EH (cell line): ENCODE measurements around the gene SPAG9.

Experiments used
- DNase-seq: peaks from one replicate; pipeline ENCODE4 v3.0.0-alpha.2; 2015; ENCODE audit warnings: low read depth

Gene SPAG9

GRCh38 chr17:50939542-50939794 is 181.2 kb downstream of the SPAG9 start:
- no peak for DNase-seq

DNA sequence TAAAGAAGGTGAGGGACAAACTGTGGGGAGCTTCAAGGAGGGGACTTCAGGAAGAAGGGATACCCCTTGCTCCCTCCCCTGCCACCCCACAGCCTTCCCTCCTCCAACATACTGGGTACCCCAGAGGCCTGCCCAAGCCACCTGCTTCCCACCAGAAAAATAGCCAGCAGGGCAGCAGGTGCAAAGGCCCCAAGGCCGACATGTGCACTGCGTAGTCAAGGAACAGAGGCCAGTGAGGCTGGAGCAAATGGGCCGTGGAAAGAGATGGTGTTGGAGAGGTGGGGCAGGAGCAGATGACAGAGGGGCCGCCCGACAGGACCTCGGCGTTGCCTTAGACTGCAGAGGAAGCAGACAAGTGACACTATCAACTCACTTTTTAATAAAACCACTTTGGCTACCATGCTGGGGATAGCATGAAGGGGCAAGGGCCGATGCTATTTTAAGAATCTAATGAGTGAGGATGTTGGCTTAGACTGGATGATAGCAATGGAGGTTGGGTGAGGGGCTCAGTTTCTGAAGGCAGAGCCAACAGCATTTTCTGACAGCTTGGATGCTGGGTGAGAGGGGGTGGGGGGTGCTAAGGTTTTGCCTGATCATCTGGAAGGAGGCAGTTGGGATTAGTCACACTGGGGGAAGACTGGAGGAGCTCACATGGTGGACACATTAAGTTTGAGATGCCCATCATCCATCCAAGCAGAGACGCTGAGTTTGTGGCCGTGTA is 181.7 kb downstream of the SPAG9 start:
- no peak for DNase-seq

- DNase-seq = no peak
These were observed 184.7 kb downstream of the SPAG9 start for GRCh38 chr17:50935996-50936266.

GRCh38 chr17:50935221-50935995 is 185.3 kb downstream of the SPAG9 start:
- no peak for DNase-seq

GRCh38 chr17:50934672-50935220 is 185.9 kb downstream of the SPAG9 start:
- no peak for DNase-seq

DNA sequence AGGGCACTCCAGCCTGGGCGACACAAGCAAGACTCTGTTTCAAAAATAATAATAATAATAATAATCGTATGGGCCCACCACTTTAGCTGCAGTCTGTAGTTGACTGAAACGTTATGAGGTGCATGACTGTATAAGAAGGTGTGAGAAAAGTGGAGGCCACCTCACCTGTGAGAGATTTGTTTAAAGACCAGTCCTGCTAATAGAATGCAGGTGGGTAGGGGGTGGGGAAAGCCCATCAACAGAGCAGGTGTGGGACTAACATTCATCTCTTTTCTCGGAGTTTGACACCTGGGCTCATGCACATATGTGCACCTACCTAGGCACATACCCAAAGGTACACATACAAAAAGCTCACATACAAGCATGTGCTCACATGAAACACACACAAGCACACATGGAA is 186.5 kb downstream of the SPAG9 start:
- DNase-seq = no peak

- peak; percentile 92 for DNase-seq
These were observed 189.3 kb downstream of the SPAG9 start for GRCh38 chr17:50931144-50931908.

DNA sequence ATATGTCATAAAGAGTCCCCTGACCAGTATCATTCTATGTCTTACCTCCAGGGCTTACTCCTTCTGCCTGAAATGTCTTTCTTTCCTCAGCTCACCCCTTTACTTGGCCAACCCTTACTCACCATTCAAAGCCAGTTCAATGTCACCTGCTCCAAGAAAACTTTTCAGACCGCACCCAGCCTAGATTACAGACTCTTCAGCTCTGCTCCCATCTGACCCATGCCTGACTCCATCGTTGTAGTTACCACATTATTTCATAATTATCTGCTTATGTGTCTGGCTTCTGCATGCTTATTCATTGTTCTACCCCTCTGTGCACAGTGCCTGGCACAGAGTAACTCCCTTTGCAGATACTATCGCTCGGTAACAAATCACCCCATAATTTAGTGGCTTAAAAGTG is 192.0 kb downstream of the SPAG9 start:
- no peak for DNase-seq

GRCh38 chr17:50927287-50927686 is 193.4 kb downstream of the SPAG9 start:
- DNase-seq = no peak

DNA sequence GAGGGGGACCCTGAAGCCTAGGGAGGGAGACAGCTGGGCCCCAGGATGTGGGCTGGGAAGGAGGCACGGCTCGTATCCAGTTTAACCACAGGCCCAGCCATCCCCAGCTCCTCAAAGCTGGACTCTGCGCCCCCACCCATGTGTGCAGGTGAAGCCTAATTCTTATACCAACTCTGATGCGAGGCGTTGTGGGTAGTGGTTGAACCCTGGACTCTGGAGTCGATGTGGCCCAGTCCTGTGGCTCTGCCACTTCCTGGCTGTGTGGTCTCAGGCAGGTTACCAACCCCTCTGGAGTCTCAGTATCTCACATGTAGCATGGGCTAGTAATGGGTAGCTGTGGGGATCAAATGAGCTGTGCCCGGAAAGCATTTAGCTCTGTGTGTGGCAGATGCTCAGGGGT is 194.1 kb downstream of the SPAG9 start:
- DNase-seq = no peak

DNA sequence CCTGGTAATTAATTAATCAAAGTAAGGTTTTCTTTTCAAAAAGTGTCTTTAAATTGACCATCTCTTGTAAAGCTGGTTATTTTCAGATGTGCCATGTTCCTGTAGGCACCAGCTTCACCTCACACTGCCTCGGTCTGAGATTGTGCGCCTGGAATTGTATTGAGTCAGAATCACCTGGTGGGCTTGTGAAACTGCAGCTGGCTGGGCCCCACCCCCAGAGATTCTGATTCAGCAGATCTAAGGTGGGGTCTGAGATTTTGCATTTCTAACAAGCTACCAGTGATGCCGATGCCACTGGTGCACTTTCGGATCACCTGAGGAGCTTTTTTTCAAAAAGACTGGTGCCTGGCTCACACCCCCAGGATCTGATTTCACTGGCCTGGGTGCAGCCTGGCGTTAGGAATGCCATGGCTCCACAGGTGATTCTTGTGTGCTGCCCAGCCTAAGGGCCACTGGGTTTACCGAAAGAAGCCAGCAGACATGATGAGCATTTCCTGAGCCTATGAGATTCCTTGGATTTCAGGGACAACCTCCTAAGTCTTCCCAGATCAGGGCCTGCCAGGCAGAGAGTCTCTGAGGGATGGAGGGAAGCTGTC is 195.3 kb downstream of the SPAG9 start:
- DNase-seq = no peak

GRCh38 chr17:50924800-50925199 is 195.9 kb downstream of the SPAG9 start:
- no peak for DNase-seq

DNA sequence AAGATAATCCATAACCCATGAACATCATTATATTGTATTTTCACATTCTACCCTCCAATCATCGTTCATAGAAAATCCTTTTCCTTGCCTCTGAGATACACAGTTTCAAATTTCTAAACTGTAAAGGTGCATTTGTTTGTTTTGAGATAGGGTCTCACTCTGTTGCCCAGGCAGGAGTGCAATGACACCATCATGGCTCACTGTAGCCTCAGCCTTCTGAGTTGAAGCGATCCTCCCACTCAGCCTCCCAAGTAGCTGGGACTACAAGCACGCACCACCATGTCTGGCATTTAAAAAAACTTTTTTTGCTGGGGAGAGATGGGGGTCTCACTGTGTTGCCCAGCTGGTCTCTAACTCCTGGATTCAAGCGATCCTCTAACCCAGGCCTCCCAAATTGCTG is 196.4 kb downstream of the SPAG9 start:
- DNase-seq = no peak

DNA sequence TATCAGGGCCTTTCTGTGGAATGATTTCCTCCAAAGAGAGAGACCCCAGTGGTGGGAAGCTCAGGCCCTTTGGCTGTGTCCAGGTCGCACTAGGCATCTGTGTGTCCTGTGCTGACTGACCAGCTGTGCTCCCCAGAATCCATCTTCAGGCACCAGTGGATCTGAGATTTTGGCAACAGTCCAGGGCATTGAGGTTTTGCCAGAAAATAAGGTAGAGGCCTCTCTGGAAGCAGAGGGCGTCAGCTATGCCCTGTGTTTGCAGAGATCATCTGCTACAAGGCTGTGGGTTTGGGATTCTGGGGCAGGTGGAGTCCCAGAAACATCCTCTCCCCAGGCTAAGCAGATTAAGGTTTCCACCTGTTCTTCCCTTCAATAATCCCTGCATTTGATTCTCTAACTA is 197.1 kb downstream of the SPAG9 start:
- no peak for DNase-seq

GRCh38 chr17:50922721-50923405 is 197.8 kb downstream of the SPAG9 start:
- no peak for DNase-seq

DNA sequence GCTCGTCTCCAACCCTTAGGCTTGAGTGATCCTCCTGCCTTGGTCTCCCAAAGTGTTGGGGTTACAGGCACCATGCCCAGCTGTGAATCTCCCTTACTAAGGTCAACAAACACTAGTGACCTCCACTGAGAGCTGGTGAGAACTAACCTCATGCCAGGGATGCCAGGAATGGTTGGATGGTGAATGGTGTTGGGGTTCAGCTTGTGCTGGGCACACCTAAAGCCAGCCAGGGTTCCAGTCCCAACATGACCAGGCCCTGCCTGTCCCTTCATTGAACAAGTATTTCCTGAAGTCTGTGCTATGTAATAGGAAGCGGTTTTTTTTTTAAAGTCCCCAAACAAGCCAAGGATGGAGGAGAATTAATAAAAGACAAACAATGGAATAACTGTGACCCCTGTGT is 198.6 kb downstream of the SPAG9 start:
- DNase-seq = peak; percentile 78

- no peak for DNase-seq
These were observed 199.6 kb downstream of the SPAG9 start for GRCh38 chr17:50920891-50921586.

GRCh38 chr17:50920041-50920410 is 200.6 kb downstream of the SPAG9 start:
- no peak for DNase-seq

DNA sequence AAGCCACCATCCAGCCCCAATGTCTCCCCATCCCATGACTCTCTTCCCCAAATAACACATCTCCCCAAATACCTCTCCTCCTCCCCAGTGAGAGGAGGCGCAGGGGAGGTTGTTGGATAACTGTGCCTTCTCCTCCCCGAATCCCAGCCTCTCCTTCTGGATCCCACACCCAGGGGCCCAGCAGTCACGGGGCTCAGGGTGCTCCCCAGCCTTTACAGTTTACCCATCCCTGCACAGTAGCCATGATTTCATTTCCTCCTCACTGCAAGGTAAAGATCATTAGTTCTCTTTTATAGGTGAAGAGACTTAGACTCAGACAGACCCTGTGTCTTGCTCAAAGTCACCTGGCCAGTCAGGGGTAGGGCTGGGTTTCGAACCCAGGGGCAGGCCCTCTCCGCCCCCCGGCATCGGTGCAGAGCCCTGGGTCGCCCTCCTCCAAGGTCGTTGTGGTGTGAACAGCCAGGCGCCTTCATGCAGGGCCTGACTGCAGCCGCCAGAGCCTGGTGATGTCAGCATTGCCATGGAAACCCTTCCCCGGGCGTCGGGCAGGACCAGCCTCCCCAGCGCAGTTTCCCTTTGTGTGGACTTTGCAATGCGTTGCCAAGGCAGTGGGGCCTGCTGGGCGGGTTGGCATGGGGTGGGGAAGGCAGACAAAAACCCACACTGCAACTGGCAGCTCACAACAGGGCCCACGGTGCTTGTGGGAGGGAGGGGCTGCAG is 201.2 kb downstream of the SPAG9 start:
- peak; percentile 91 for DNase-seq

GRCh38 chr17:50918933-50919296 is 201.8 kb downstream of the SPAG9 start:
- DNase-seq = no peak
